Breast epithelium (tissue), 3 donors: ENCODE data around the gene CYP4F11.

Experiments
- POLR2A ChIP-seq: fragments of 450-650 bp; IDR thresholded peaks from one replicate; pipeline ENCODE4 v1.6.1; 2016; ENCODE audit warnings: antibody characterized with exemption, mild to moderate bottlenecking, moderate library complexity
- TF ChIP-seq, protein P1 (sequence below), 3 donors: fragments of 450-650 bp; IDR thresholded peaks; one replicate each; pipeline ENCODE4 v1.5.1; 2016 to 2017; ENCODE audit warnings: antibody characterized with exemption in 3 of 3, mild to moderate bottlenecking in 3 of 3, moderate library complexity in 3 of 3

DNA sequence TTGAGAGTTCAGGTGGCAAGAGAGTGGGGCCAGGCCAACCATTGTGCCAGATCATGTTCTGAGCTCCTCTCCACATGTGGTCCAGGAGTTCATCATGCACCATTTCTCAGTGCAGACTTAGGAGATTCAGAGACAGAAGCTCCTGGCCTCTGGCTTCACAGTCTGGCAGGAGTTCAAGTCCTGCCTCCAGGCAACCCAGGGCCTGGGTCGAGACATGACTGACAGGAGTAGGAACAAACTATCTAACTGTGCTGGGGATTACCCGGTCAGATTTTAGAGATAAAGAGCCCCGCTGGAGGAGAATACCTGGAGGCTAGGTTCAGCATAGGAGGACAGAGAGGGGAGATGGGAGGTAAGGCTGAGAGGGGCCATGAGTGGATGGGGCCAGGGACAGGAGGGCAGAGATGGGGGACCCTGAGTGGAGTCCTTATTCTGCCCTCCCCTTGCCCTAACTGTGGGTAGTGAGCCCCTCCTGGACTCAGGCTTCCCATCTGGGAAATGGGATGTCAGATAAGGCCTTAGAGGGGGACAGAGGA lies 906 bp upstream of the CYP4F11 start:
- TF ChIP-seq, protein P1, sequence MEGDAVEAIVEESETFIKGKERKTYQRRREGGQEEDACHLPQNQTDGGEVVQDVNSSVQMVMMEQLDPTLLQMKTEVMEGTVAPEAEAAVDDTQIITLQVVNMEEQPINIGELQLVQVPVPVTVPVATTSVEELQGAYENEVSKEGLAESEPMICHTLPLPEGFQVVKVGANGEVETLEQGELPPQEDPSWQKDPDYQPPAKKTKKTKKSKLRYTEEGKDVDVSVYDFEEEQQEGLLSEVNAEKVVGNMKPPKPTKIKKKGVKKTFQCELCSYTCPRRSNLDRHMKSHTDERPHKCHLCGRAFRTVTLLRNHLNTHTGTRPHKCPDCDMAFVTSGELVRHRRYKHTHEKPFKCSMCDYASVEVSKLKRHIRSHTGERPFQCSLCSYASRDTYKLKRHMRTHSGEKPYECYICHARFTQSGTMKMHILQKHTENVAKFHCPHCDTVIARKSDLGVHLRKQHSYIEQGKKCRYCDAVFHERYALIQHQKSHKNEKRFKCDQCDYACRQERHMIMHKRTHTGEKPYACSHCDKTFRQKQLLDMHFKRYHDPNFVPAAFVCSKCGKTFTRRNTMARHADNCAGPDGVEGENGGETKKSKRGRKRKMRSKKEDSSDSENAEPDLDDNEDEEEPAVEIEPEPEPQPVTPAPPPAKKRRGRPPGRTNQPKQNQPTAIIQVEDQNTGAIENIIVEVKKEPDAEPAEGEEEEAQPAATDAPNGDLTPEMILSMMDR (IDR thresholded peaks at IDR 0.05): no peak
- TF ChIP-seq POLR2A: no peak
